NCI-H69 (cell line): ENCODE results near the gene ACSF3.

Experiments
- DNase-seq: peaks from one replicate; lab custom pipeline; 2025; lab: John Stamatoyannopoulos, UW

ACSF3 gene

GRCh38 chr16:89095491-89095951 lies 1.9 kb downstream of the ACSF3 start:
- DNase-seq = no peak

DNA sequence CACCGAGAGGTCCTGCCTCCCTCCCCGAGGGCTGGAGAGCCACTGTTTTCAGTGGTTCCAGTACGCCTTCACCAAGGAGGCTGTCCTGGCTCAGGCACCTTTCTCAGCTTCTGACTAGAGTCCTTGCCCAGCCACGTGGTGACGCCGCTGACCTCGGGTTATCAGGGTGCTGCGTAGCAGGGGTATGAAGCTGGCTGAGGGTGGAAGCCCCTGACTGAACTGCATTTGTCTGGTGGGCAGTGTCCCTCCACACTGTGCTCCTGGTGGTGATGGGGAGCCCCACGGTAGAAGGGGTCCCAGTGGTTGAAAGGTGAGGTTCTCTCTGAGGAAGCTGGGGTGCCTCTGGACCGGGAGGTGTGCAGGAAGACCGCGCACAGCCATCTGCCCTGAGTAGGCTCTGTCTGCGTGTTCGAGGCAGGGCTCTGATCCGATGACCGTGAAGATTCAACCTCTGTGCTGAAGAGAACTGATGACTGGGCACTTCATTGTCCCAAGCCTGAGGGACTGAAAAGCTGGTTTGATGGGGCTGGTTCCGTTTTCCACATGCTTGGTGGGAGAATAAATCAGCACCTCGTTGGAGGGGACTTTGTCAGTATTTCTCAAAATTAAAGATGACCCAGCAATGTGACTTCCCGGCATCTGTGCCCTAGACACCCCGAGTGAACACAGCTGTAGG lies 2.5 kb downstream of the ACSF3 start:
- DNase-seq = no peak

GRCh38 chr16:89096768-89097391 lies 3.2 kb downstream of the ACSF3 start:
- DNase-seq = no peak

GRCh38 chr16:89097392-89097772 lies 3.7 kb downstream of the ACSF3 start:
- no peak for DNase-seq

DNA sequence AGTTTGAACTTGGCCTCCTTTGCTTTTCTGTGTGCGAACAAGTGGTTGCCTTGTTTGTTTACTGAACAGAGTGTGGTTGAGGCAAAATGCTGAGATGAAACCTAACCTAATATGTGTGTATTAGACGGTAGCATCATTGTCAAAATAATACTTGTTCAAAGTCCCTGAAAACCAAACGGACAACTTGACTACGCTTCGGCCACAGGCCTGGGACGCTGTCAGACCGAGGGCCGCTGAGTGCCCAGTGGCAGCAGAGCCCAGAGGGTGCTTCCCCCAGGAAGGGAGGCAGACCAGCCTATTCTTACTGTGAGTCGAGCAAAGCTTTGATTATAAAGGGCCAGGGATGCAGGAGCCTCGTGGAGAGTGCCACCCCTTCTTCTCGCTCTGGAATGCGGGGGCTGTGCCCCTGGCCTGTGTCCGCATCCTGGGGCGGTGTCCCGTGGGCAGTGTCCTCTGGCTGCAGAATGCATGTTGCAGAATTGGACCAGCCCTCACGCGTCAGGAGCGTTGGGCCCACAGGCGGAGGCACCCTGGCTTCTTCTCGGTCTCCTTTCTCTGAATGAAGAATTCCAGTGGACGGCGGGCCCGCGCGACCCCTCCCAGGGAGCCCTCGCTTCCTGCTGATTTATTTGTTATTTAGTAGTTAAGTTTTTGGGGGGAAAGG lies 5.2 kb downstream of the ACSF3 start:
- DNase-seq = no peak

DNA sequence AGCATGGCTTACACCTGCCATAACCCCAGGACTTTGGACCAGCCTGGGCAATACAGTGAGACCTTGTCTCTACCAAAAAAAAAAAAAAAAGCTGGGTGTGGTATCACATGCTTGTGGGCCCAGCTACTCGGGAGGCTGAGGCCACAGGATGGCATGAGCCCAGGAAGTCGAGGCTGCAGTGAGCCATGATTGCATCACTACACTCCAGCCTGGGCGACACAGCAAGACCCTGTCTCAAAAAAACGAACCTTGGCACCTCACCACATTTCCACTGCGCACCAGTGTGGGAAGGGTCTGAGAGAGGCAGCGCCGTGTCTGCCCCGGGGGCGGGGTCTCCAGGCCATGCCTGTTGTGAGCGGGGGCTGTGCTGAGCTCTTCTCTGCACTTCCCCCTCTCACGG lies 6.3 kb downstream of the ACSF3 start:
- no peak for DNase-seq

DNA sequence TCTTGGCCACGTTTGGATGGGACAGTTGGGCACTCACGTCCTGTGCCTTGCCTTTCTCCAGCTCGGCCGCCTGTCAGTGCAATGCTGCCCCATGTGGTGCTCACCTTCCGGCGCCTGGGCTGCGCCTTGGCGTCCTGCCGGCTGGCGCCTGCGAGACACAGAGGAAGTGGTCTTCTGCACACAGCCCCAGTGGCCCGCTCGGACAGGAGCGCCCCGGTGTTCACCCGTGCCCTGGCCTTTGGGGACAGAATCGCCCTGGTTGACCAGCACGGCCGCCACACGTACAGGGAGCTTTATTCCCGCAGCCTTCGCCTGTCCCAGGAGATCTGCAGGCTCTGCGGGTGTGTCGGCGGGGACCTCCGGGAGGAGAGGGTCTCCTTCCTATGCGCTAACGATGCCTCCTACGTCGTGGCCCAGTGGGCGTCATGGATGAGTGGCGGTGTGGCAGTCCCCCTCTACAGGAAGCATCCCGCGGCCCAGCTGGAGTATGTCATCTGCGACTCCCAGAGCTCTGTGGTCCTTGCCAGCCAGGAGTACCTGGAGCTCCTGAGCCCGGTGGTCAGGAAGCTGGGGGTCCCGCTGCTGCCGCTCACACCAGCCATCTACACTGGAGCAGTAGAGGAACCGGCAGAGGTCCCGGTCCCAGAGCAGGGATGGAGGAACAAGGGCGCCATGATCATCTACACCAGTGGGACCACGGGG lies 7.1 kb downstream of the ACSF3 start:
- no peak for DNase-seq

DNA sequence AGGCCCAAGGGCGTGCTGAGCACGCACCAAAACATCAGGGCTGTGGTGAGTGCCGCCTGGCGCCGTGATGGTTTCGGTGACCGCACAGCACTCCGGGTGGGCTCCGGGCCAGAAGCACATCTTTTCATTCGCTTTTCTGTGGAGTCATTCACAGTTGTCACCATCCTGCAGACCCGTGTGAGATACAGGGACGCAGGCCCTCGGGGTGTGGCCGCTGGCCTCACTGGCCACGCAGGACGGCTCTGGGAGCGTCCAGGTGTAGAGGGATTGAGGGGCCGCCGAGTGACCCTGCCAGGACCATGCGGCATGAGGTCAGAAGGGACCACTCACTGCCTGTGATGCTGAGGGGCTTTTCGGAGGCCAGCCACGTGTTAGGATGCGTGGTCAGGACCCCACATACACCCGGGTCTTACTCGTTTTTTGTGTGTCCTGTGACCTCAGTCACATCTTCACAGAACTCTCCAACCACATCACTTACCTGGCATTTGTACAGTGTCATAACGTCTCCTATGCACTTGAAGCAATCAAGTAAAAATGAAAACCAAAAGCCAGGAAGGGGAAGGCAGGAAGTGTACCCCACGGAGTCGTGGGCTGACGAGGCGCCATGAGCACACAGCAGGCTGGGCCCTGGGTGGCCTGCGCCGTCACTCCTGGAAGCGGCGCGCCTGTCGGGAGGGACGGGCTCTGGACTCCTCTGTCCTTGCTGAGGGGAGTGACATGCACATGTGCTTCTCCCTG lies 7.8 kb downstream of the ACSF3 start:
- DNase-seq = no peak

GRCh38 chr16:89102041-89102471 lies 8.4 kb downstream of the ACSF3 start:
- no peak for DNase-seq

DNA sequence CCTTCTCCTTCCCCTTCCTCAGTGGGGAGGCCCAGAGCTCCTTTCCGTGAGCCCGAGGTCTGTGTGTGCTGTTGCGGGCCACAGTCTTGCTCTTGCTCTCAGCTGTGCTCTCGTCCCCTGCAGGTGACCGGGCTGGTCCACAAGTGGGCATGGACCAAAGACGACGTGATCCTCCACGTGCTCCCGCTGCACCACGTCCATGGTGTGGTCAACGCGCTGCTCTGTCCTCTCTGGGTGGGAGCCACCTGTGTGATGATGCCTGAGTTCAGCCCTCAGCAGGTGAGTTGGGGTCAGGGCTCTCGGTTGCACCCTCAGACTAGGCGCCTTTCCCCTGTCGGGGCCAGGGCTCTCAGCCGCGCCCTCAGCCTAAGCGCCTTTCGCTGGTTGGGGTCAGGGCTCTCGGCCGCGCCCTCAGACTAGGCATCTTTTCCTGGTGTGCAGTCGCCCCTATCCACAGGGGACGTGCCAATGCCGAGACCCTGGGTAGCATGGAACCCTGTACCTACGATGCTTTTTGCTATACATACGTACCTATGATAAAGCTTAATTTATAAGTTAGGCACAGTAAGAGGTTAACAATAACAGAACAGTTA lies 8.9 kb downstream of the ACSF3 start:
- DNase-seq = no peak

DNA sequence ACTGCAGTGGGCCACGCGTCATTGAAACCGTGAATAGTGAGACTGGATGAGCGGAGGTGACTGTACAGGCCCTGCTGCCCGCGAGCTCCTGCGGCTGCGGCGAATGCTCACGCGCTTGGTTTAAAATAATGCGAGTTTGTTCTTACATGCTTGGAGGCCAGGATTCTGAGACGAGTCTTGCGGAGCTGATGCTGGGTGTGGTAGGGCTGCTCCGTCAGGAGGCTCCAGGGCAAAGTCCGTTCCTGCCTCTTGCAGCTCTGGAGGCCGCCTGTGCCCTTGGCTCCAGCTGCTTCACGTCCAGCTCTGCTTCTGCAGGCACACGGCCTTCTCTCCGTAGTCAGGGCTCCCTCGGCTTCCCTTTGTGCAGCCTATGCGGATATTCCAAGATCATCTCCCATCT lies 9.5 kb downstream of the ACSF3 start:
- DNase-seq = no peak

- DNase-seq = no peak
These were observed 10.1 kb downstream of the ACSF3 start for GRCh38 chr16:89103781-89104180.

DNA sequence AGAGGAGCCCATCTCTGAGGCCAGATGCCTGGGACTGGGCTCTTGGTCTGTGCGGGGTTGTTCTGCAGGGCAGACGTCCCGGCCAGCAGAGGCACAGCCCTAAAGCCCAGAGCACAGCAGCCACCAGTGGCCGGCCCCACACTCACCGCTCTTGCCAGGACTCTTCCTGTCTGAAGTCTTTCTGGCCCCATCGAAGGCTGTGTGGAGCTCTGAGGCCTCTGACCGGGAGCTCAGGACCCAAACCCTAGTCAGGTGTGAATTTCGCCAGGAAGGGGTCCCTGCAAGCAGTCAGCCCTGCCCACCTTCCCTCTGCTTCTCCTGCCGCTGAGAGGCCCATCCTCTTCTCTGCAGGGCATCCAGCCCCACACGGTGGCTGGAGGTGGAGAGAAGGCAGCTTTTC lies 10.7 kb downstream of the ACSF3 start:
- DNase-seq = no peak

GRCh38 chr16:89104930-89105571 lies 11.4 kb downstream of the ACSF3 start:
- DNase-seq = no peak

DNA sequence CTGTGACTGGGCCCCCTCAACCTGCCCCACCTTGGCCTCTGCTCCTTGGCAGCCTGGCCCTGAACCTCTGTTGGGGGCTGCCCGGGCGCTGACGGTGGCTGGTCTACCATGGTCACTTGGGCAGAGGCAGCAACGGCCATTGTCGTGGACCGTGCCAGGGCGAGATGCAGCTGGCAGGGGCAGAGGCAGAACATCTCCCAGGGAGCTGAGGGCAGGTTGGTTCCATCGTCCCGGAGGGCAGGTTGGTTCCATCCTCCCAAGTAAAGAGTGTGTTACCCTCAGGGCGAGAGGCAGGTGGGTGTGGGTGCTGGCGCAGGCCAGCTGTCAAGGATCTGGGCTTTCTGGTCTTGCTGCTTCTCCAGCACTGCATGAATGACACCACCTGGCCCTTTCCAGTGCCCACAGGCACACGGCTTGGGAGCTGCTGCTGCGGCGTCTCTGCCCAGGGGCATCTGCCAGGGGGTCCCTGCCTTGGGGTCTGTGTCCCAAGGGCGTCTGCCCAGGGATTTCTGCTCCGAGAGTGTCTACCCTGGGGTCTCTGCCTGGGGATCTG lies 12.0 kb downstream of the ACSF3 start:
- DNase-seq = no peak

DNA sequence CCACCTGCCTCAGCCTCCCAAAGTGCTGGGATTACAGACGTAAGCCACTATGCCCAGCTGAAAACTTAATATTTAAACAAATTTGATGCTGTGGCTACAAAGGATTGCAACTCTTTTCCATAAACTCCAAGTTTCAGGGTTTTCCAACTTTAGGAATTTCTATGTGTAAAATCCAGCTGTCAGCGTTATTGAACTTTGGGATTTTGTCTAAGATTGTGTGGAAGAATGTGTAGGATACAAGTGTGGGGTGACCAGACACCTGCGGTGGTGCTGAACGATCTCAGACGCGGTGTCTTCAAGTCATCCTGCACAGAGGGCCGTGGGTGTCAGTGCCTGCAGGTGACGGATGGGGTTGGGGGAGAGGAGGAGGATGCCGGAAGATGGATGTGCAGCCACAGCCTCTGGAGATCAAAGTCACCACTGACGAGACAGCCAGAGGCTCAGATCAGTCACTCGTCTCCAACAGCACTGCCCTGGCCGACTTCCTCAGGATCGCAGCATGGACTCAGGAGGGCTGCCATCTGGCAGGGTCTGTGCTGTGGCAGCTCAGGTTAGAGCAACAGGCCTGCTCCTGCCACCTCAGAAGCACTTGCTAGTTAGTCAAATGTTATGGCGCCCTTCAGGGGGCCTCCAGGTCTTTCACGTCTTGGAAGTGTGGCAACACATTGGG lies 13.0 kb downstream of the ACSF3 start:
- no peak for DNase-seq

- no peak for DNase-seq
These were observed 13.5 kb downstream of the ACSF3 start for GRCh38 chr16:89107203-89107582.

- DNase-seq = no peak
These were observed 14.8 kb downstream of the ACSF3 start for GRCh38 chr16:89108416-89108815.

- DNase-seq = no peak
These were observed 17.0 kb downstream of the ACSF3 start for GRCh38 chr16:89110641-89111040.

DNA sequence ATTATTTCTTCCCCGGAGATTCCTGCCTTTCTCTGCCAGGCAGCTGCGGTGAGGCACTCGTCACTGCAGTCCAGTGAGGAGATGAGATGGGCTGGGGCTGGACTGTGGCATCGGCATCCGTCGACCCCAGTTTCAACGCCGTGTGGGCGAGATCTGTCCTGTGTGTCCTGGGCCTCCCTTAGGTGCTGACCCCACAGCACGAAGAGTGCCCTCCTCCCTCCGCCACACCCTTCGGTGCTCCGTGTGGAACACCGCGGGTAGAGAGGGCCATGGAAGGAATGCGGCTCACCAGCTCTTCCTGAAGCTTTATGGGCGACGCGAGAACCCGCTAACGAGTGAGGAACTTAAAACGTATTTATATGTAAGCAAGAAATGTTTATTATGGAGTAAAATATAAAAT lies 17.6 kb downstream of the ACSF3 start:
- no peak for DNase-seq
